ENCODE results near the gene SNAP47. TPM values are rescaled to one million over a fixed set of nuclear protein-coding genes. Genes with fewer than 3 reads are reported as not detected.

The SNAP47 gene
- total RNA-seq, 1 donor from 2014 or later, result 31.4 TPM

GRCh38 chr1:227780101-227781044 is 45.1 kb downstream of the SNAP47 start:
- intact Hi-C loops (cut with micrococcal nuclease), result no loop called here

- intact Hi-C loops (cut with micrococcal nuclease), result no loop called here
Measured at GRCh38 chr1:227781314-227781930, 46.2 kb downstream of the SNAP47 start.

- intact Hi-C loops (cut with micrococcal nuclease), result no loop called here
Measured at GRCh38 chr1:227782226-227782625, 47.0 kb downstream of the SNAP47 start.

- intact Hi-C loops (cut with micrococcal nuclease), result loop anchor here (5.0 kb wide), 1 partner anchor 677 kb away; no protein-coding TSS in a partner anchor
Measured at GRCh38 chr1:227785094-227785804, 50.0 kb downstream of the SNAP47 start.

GRCh38 chr1:227785805-227786671 is 50.8 kb downstream of the SNAP47 start:
- intact Hi-C loops (cut with micrococcal nuclease), result loop anchor here (2.0 to 5.0 kb wide), 2 partner anchors 317 to 676 kb away; partner anchors contain the start of gene C1orf35

- intact Hi-C loops (cut with micrococcal nuclease), result loop anchor here (2.0 to 5.0 kb wide), 2 partner anchors 316 to 675 kb away; partner anchors contain the start of gene C1orf35
Measured at GRCh38 chr1:227786673-227787512, 51.7 kb downstream of the SNAP47 start.

- intact Hi-C loops (cut with micrococcal nuclease), result loop anchor here (1.0 to 5.0 kb wide), 11 partner anchors 21 to 675 kb away; partner anchors contain the start of genes ARF1, C1orf35, GUK1 and IBA57
Measured at GRCh38 chr1:227787513-227788270, 52.5 kb downstream of the SNAP47 start.

- intact Hi-C loops (cut with micrococcal nuclease), result loop anchor here (1.0 to 5.0 kb wide), 10 partner anchors 22 to 674 kb away; partner anchors contain the start of genes ARF1, GUK1, IBA57 and JMJD4
Measured at GRCh38 chr1:227788271-227789083, 53.2 kb downstream of the SNAP47 start.

GRCh38 chr1:227789084-227790033 is 54.1 kb downstream of the SNAP47 start:
- intact Hi-C loops (cut with micrococcal nuclease), result loop anchor here (5.0 kb wide), 1 partner anchor 673 kb away; no protein-coding TSS in a partner anchor

- intact Hi-C loops (cut with micrococcal nuclease), result no loop called here
Measured at GRCh38 chr1:227790034-227790400, 54.8 kb downstream of the SNAP47 start.

- intact Hi-C loops (cut with micrococcal nuclease), result no loop called here
Measured at GRCh38 chr1:227790868-227791267, 55.6 kb downstream of the SNAP47 start.

GRCh38 chr1:227791425-227792143 is 56.3 kb downstream of the SNAP47 start:
- intact Hi-C loops (cut with micrococcal nuclease), result no loop called here

- intact Hi-C loops (cut with micrococcal nuclease), result no loop called here
Measured at GRCh38 chr1:227792216-227793078, 57.2 kb downstream of the SNAP47 start.

GRCh38 chr1:227793079-227793947 is 58.1 kb downstream of the SNAP47 start:
- intact Hi-C loops (cut with micrococcal nuclease), result no loop called here

Measured in T-helper 2 cell treated with Interferon-gamma antibody and Interleukin-4, amounts not matched to agents 100 ng/mL and 5 ng/mL, for 36 hours (primary cell).